HEK293 (cell line): ENCODE data around the gene KREMEN2.

Source experiments
- CTCF ChIA-PET: fragments of 350-600 bp; formaldehyde crosslinking; extraction: SDS; loops from one replicate; lab custom pipeline; 2021; ENCODE audit warnings: antibody characterized with exemption; lab: Yijun Ruan, JAX
- POLR2A ChIA-PET: fragments of 300-600 bp; formaldehyde crosslinking; extraction: SDS; loops from one replicate; lab custom pipeline; 2020; ENCODE audit warnings: antibody characterized with exemption, inconsistent platforms; lab: Yijun Ruan, JAX
- H3K27ac ChIP-seq: fragments of 200-500 bp; sonication (Bioruptor generic); 2 replicates; pipeline ENCODE4 v1.5.1; 2014; ENCODE audit warnings: low read depth, low read length, control low read depth, inconsistent platforms; ENCODE audit errors: extremely low read depth
- H3K36me3 ChIP-seq, 2 experiments: fragments of 200-500 bp in 1 of 2; sonication (Bioruptor generic) in 1 of 2; 1 replicate in 1 of 2; 2 replicates in 1 of 2; pipeline ENCODE4 v1.5.1; 2014 to 2017; ENCODE audit warnings: inconsistent platforms in 2 of 2, low read length in 2 of 2; ENCODE audit not compliant: control insufficient read depth in 2 of 2, insufficient read depth in 1 of 2
- H3K4me1 ChIP-seq: fragments of 200-500 bp; sonication (Bioruptor generic); 2 replicates; pipeline ENCODE4 v1.5.1; 2014; ENCODE audit warnings: mild to moderate bottlenecking, low read length, inconsistent platforms; ENCODE audit not compliant: control insufficient read depth, insufficient read depth
- H3K4me3 ChIP-seq: 2 replicates; pipeline ENCODE4 v1.5.1; 2011; ENCODE audit warnings: low read depth, mild to moderate bottlenecking, control low read depth, low read length, moderate library complexity
- H3K9me3 ChIP-seq: fragments of 200-500 bp; sonication (Bioruptor generic); 2 replicates; pipeline ENCODE4 v1.5.1; 2014; ENCODE audit warnings: low read depth, low read length, inconsistent platforms; ENCODE audit not compliant: control insufficient read depth, insufficient read depth
- EGR2 ChIP-seq: fragments of 450-650 bp; formaldehyde crosslinking; IDR thresholded peaks from 2 replicates; pipeline ENCODE4 v1.5.1; 2016; ENCODE audit warnings: low read depth, missing biosample characterization, missing genetic modification characterization
- ELK4 ChIP-seq: IDR thresholded peaks from 2 replicates; pipeline ENCODE4 v1.6.1; 2011; ENCODE audit warnings: mild to moderate bottlenecking, low read depth, low read length, borderline replicate concordance
- GLIS2 ChIP-seq: fragments of 450-650 bp; formaldehyde crosslinking; IDR thresholded peaks from 2 replicates; pipeline ENCODE4 v1.5.1; 2016; ENCODE audit warnings: missing biosample characterization, missing genetic modification characterization
- KLF16 ChIP-seq: fragments of 450-650 bp; formaldehyde crosslinking; IDR thresholded peaks from 2 replicates; pipeline ENCODE4 v1.5.1; 2017; ENCODE audit warnings: missing biosample characterization, missing genetic modification characterization
- KLF8 ChIP-seq: fragments of 450-650 bp; formaldehyde crosslinking; IDR thresholded peaks from 2 replicates; pipeline ENCODE4 v1.5.1; 2016; ENCODE audit warnings: missing biosample characterization, missing genetic modification characterization
- MYNN ChIP-seq: fragments of 450-650 bp; formaldehyde crosslinking; IDR thresholded peaks from 2 replicates; pipeline ENCODE4 v1.5.1; 2016; ENCODE audit warnings: missing biosample characterization, missing genetic modification characterization, borderline replicate concordance
- PRDM1 ChIP-seq: fragments of 450-650 bp; formaldehyde crosslinking; IDR thresholded peaks from 2 replicates; pipeline ENCODE4; 2016; ENCODE audit warnings: missing biosample characterization, missing genetic modification characterization
- PRDM6 ChIP-seq: fragments of 450-650 bp; formaldehyde crosslinking; IDR thresholded peaks from 2 replicates; pipeline ENCODE4 v1.5.1; 2017; ENCODE audit warnings: missing biosample characterization, missing genetic modification characterization
- SP3 ChIP-seq: fragments of 450-650 bp; formaldehyde crosslinking; IDR thresholded peaks from 2 replicates; pipeline ENCODE4 v1.5.1; 2016; ENCODE audit warnings: missing biosample characterization, missing genetic modification characterization
- YY2 ChIP-seq: fragments of 450-650 bp; formaldehyde crosslinking; IDR thresholded peaks from 2 replicates; pipeline ENCODE4 v1.5.1; 2016; ENCODE audit warnings: missing biosample characterization, missing genetic modification characterization
- ZBTB11 ChIP-seq: fragments of 450-650 bp; formaldehyde crosslinking; conservative IDR thresholded peaks from 2 replicates; pipeline ENCODE4 v1.5.1; 2016; ENCODE audit warnings: low read depth, missing biosample characterization, missing genetic modification characterization
- ZBTB48 ChIP-seq: fragments of 450-650 bp; formaldehyde crosslinking; IDR thresholded peaks from 2 replicates; pipeline ENCODE4 v1.5.1; 2016; ENCODE audit warnings: missing biosample characterization, missing genetic modification characterization
- ZBTB8A ChIP-seq: fragments of 450-650 bp; formaldehyde crosslinking; IDR thresholded peaks from 2 replicates; pipeline ENCODE4 v1.5.1; 2016; ENCODE audit warnings: missing biosample characterization, missing genetic modification characterization
- ZFHX2 ChIP-seq: fragments of 450-650 bp; formaldehyde crosslinking; conservative IDR thresholded peaks from 2 replicates; pipeline ENCODE4 v1.5.1; 2016; ENCODE audit warnings: missing biosample characterization, missing genetic modification characterization
- ZNF112 ChIP-seq: fragments of 450-650 bp; formaldehyde crosslinking; IDR thresholded peaks from 2 replicates; pipeline ENCODE4 v1.5.0; 2017; ENCODE audit warnings: missing biosample characterization, missing genetic modification characterization
- ZNF335 ChIP-seq: fragments of 450-650 bp; formaldehyde crosslinking; conservative IDR thresholded peaks from 2 replicates; pipeline ENCODE4 v1.5.1; 2016; ENCODE audit warnings: missing biosample characterization, missing genetic modification characterization
- ZNF423 ChIP-seq: fragments of 450-650 bp; formaldehyde crosslinking; IDR thresholded peaks from 2 replicates; pipeline ENCODE4 v1.5.1; 2016; ENCODE audit warnings: missing biosample characterization, missing genetic modification characterization
- ZNF670 ChIP-seq: fragments of 450-650 bp; formaldehyde crosslinking; IDR thresholded peaks from 2 replicates; pipeline ENCODE4 v1.5.1; 2016; ENCODE audit warnings: missing biosample characterization, missing genetic modification characterization, low read depth
- ZNF843 ChIP-seq: fragments of 450-650 bp; formaldehyde crosslinking; IDR thresholded peaks from 2 replicates; pipeline ENCODE4 v1.5.1; 2016; ENCODE audit warnings: missing biosample characterization, missing genetic modification characterization
- ZSCAN23 ChIP-seq: fragments of 450-650 bp; formaldehyde crosslinking; IDR thresholded peaks from 2 replicates; pipeline ENCODE4 v1.5.1; 2016; ENCODE audit warnings: missing biosample characterization, missing genetic modification characterization
- TF ChIP-seq, protein P1 (sequence below): fragments of 450-650 bp; formaldehyde crosslinking; IDR thresholded peaks from 2 replicates; pipeline ENCODE4 v1.5.1; 2016; ENCODE audit warnings: missing biosample characterization, missing genetic modification characterization

KREMEN2 gene

GRCh38 chr16:2955438-2955778 is 8.7 kb upstream of the KREMEN2 start:
- ChIA-PET POLR2A (no interaction called here), CTCF (no interaction called here)
- no peaks in the 10 kb centered on the region for H3K4me1 ChIP-seq
- H3K9me3 ChIP-seq, result no peaks in the 10 kb centered on the region
- no peaks in the 10 kb centered on the region for H3K36me3 ChIP-seq
- H3K4me3 ChIP-seq, result no peak overlapping the region
- H3K27ac ChIP-seq, result no peak overlapping the region
- no peak for TF ChIP-seq ZNF670 (tag by site-specific recombination)
- TF ChIP-seq, all 188 proteins: peak for 0

- CTCF ChIA-PET, result interaction anchor here (0.5 to 1.0 kb wide), 4 partner anchors 14 to 1027 kb away, joined by 3 to 5 read pairs (median 4); no protein-coding TSS in a partner anchor
- Histone ChIP-seq H3K4me3 (no peak overlapping the region), H3K27ac (no peak overlapping the region), H3K9me3 (no peaks in the 10 kb centered on the region), H3K4me1 (no peaks in the 10 kb centered on the region), H3K36me3 (no peaks in the 10 kb centered on the region)
- TF ChIP-seq ZBTB48 (no peak), MYNN (tag by site-specific recombination) (no peak), ZBTB8A (tag by site-specific recombination) (no peak), ZSCAN23 (tag by site-specific recombination) (no peak), YY2 (tag by site-specific recombination) (no peak), PRDM6 (tag by site-specific recombination) (no peak), ZNF112 (tag by site-specific recombination) (no peak), GLIS2 (tag by site-specific recombination) (no peak), ZNF843 (no peak), KLF16 (tag by site-specific recombination) (no peak), ZNF335 (tag by site-specific recombination) (peak; percentile 37), ZFHX2 (tag by site-specific recombination) (peak; percentile 39; the same call in 1 of the 2 replicates), ELK4 (no peak), ZNF423 (tag by site-specific recombination) (no peak), KLF8 (tag by site-specific recombination) (no peak), SP3 (tag by site-specific recombination) (no peak), EGR2 (tag by site-specific recombination) (peak; percentile 59), PRDM1 (tag by site-specific recombination) (no peak), ZBTB11 (tag by site-specific recombination) (no peak)
- TF ChIP-seq, protein P1, sequence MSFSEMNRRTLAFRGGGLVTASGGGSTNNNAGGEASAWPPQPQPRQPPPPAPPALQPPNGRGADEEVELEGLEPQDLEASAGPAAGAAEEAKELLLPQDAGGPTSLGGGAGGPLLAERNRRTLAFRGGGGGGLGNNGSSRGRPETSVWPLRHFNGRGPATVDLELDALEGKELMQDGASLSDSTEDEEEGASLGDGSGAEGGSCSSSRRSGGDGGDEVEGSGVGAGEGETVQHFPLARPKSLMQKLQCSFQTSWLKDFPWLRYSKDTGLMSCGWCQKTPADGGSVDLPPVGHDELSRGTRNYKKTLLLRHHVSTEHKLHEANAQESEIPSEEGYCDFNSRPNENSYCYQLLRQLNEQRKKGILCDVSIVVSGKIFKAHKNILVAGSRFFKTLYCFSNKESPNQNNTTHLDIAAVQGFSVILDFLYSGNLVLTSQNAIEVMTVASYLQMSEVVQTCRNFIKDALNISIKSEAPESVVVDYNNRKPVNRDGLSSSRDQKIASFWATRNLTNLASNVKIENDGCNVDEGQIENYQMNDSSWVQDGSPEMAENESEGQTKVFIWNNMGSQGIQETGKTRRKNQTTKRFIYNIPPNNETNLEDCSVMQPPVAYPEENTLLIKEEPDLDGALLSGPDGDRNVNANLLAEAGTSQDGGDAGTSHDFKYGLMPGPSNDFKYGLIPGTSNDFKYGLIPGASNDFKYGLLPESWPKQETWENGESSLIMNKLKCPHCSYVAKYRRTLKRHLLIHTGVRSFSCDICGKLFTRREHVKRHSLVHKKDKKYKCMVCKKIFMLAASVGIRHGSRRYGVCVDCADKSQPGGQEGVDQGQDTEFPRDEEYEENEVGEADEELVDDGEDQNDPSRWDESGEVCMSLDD (tag by site-specific recombination), result no peak
- POLR2A ChIA-PET, result no interaction called here
Measured at GRCh38 chr16:2955779-2956578, 8.1 kb upstream of the KREMEN2 start.
